GM19397 (cell line): Measurements from ENCODE around the gene PGGHG.

Experiments used
- ATAC-seq: cut with Tn5 transposase; IDR thresholded peaks from one replicate; pipeline ENCODE4 v1.9.1; 2021; ENCODE audit warnings: mild to moderate bottlenecking, moderate library complexity; ENCODE audit not compliant: unreplicated experiment

Gene PGGHG

GRCh38 chr11:344836-345578 lies 56.1 kb downstream of the PGGHG start:
- no peak for ATAC-seq
